Activated T-cell treated with anti-CD3 and anti-CD28 coated beads, Interleukin-2, amount 50 U/mL, for 24 hours (primary cell): ENCODE data around the gene ATXN1.

Experiments
- DNase-seq: peaks from one replicate; pipeline ENCODE4 v3.0.0-alpha.2; 2020
- H3K27ac Mint-ChIP-seq: 2 replicates; pipeline ENCODE4 v1.8.0; 2020; ENCODE audit warnings: mild to moderate bottlenecking, mixed read lengths
- H3K27me3 Mint-ChIP-seq: 2 replicates; pipeline ENCODE4 v1.8.0; 2020; ENCODE audit warnings: mixed read lengths
- H3K36me3 Mint-ChIP-seq: 2 replicates; pipeline ENCODE4 v1.8.0; 2020; ENCODE audit warnings: low read depth, mixed read lengths
- H3K4me1 Mint-ChIP-seq: 2 replicates; pipeline ENCODE4 v1.8.0; 2020; ENCODE audit warnings: low read depth, mixed read lengths
- H3K4me3 Mint-ChIP-seq: 2 replicates; pipeline ENCODE4 v1.8.0; 2020; ENCODE audit warnings: mild to moderate bottlenecking, moderate library complexity, mixed read lengths
- H3K9me3 Mint-ChIP-seq: 2 replicates; pipeline ENCODE4 v1.8.0; 2020; ENCODE audit warnings: mixed read lengths

The ATXN1 gene

GRCh38 chr6:16295060-16295459 lies 466.2 kb downstream of the ATXN1 start:
- no peak overlapping the region for H3K27ac Mint-ChIP-seq
- H3K4me1 Mint-ChIP-seq = no peaks in the 10 kb centered on the region
- no peak overlapping the region for H3K4me3 Mint-ChIP-seq
- H3K27me3 Mint-ChIP-seq = no peaks in the 10 kb centered on the region
- DNase-seq = no peak
- no peaks in the 10 kb centered on the region for H3K9me3 Mint-ChIP-seq
- peaks cover 2% of the 10 kb centered on the region for H3K36me3 Mint-ChIP-seq

GRCh38 chr6:16294371-16294770 lies 466.9 kb downstream of the ATXN1 start:
- no peak for DNase-seq
- H3K27ac Mint-ChIP-seq = no peak overlapping the region
- H3K4me1 Mint-ChIP-seq = no peaks in the 10 kb centered on the region
- no peaks in the 10 kb centered on the region for H3K9me3 Mint-ChIP-seq
- no peaks in the 10 kb centered on the region for H3K27me3 Mint-ChIP-seq
- H3K36me3 Mint-ChIP-seq = no peaks in the 10 kb centered on the region
- no peak overlapping the region for H3K4me3 Mint-ChIP-seq

GRCh38 chr6:16292942-16293341 lies 468.3 kb downstream of the ATXN1 start:
- no peaks in the 10 kb centered on the region for H3K4me1 Mint-ChIP-seq
- no peak overlapping the region for H3K4me3 Mint-ChIP-seq
- H3K9me3 Mint-ChIP-seq = no peaks in the 10 kb centered on the region
- H3K27me3 Mint-ChIP-seq = no peaks in the 10 kb centered on the region
- no peaks in the 10 kb centered on the region for H3K36me3 Mint-ChIP-seq
- no peak for DNase-seq
- H3K27ac Mint-ChIP-seq = no peak overlapping the region

GRCh38 chr6:16292432-16292831 lies 468.8 kb downstream of the ATXN1 start:
- Mint-ChIP-seq H3K4me1 (no peaks in the 10 kb centered on the region), H3K9me3 (no peaks in the 10 kb centered on the region), H3K36me3 (no peaks in the 10 kb centered on the region), H3K27ac (no peak overlapping the region), H3K4me3 (no peak overlapping the region), H3K27me3 (no peaks in the 10 kb centered on the region)
- no peak for DNase-seq

GRCh38 chr6:16291739-16292138 lies 469.5 kb downstream of the ATXN1 start:
- H3K4me3 Mint-ChIP-seq = no peak overlapping the region
- H3K4me1 Mint-ChIP-seq = no peaks in the 10 kb centered on the region
- H3K27me3 Mint-ChIP-seq = no peaks in the 10 kb centered on the region
- DNase-seq = no peak
- H3K27ac Mint-ChIP-seq = no peak overlapping the region
- H3K9me3 Mint-ChIP-seq = no peaks in the 10 kb centered on the region
- H3K36me3 Mint-ChIP-seq = no peaks in the 10 kb centered on the region

GRCh38 chr6:16288163-16288562 lies 473.1 kb downstream of the ATXN1 start:
- DNase-seq = no peak
- H3K4me3 Mint-ChIP-seq = no peak overlapping the region
- peaks cover 6% of the 10 kb centered on the region for H3K27me3 Mint-ChIP-seq
- H3K4me1 Mint-ChIP-seq = no peaks in the 10 kb centered on the region
- H3K9me3 Mint-ChIP-seq = no peaks in the 10 kb centered on the region
- H3K36me3 Mint-ChIP-seq = no peaks in the 10 kb centered on the region
- no peak overlapping the region for H3K27ac Mint-ChIP-seq

GRCh38 chr6:16286151-16286522 lies 475.1 kb downstream of the ATXN1 start:
- DNase-seq = peak; percentile 45
- no peaks in the 10 kb centered on the region for H3K9me3 Mint-ChIP-seq
- H3K4me3 Mint-ChIP-seq = no peak overlapping the region

GRCh38 chr6:16285467-16286150 lies 475.7 kb downstream of the ATXN1 start:
- Mint-ChIP-seq H3K9me3 (no peaks in the 10 kb centered on the region), H3K4me1 (no peaks in the 10 kb centered on the region), H3K27ac (no peak overlapping the region), H3K36me3 (no peaks in the 10 kb centered on the region), H3K27me3 (peaks cover 6% of the 10 kb centered on the region), H3K4me3 (no peak overlapping the region)
- no peak for DNase-seq

More at GRCh38 chr6:16286151-16286522, 475.1 kb downstream of the ATXN1 start:
- Mint-ChIP-seq H3K27me3 (peaks cover 6% of the 10 kb centered on the region), H3K36me3 (no peaks in the 10 kb centered on the region), H3K4me1 (no peaks in the 10 kb centered on the region), H3K27ac (no peak overlapping the region)

GRCh38 chr6:16284472-16284871 lies 476.8 kb downstream of the ATXN1 start:
- H3K27me3 Mint-ChIP-seq = peaks cover 6% of the 10 kb centered on the region
- H3K36me3 Mint-ChIP-seq = no peaks in the 10 kb centered on the region
- no peak overlapping the region for H3K4me3 Mint-ChIP-seq
- no peak overlapping the region for H3K27ac Mint-ChIP-seq
- H3K4me1 Mint-ChIP-seq = no peaks in the 10 kb centered on the region
- H3K9me3 Mint-ChIP-seq = no peaks in the 10 kb centered on the region
- no peak for DNase-seq

GRCh38 chr6:16282370-16282769 lies 478.9 kb downstream of the ATXN1 start:
- Mint-ChIP-seq H3K9me3 (no peaks in the 10 kb centered on the region), H3K27ac (no peak overlapping the region), H3K27me3 (peaks cover 6% of the 10 kb centered on the region), H3K4me1 (peaks cover 1% of the 10 kb centered on the region), H3K4me3 (no peak overlapping the region), H3K36me3 (no peaks in the 10 kb centered on the region)
- DNase-seq = no peak

GRCh38 chr6:16279243-16279642 lies 482.0 kb downstream of the ATXN1 start:
- peaks cover 1% of the 10 kb centered on the region for H3K4me1 Mint-ChIP-seq
- no peaks in the 10 kb centered on the region for H3K27me3 Mint-ChIP-seq
- H3K27ac Mint-ChIP-seq = no peak overlapping the region
- no peak overlapping the region for H3K4me3 Mint-ChIP-seq
- no peaks in the 10 kb centered on the region for H3K36me3 Mint-ChIP-seq
- DNase-seq = no peak
- no peaks in the 10 kb centered on the region for H3K9me3 Mint-ChIP-seq

GRCh38 chr6:16278750-16279149 lies 482.5 kb downstream of the ATXN1 start:
- DNase-seq = no peak
- no peaks in the 10 kb centered on the region for H3K27me3 Mint-ChIP-seq
- H3K4me1 Mint-ChIP-seq = peaks cover 1% of the 10 kb centered on the region
- no peaks in the 10 kb centered on the region for H3K36me3 Mint-ChIP-seq
- no peaks in the 10 kb centered on the region for H3K9me3 Mint-ChIP-seq
- H3K4me3 Mint-ChIP-seq = no peak overlapping the region
- no peak overlapping the region for H3K27ac Mint-ChIP-seq

GRCh38 chr6:16278048-16278724 lies 483.1 kb downstream of the ATXN1 start:
- Mint-ChIP-seq H3K9me3 (no peaks in the 10 kb centered on the region), H3K4me1 (peaks cover 1% of the 10 kb centered on the region), H3K27ac (no peak overlapping the region), H3K27me3 (no peaks in the 10 kb centered on the region), H3K4me3 (no peak overlapping the region), H3K36me3 (no peaks in the 10 kb centered on the region)
- DNase-seq = no peak

- no peak for DNase-seq
- Mint-ChIP-seq H3K4me3 (no peak overlapping the region), H3K9me3 (no peaks in the 10 kb centered on the region), H3K27me3 (no peaks in the 10 kb centered on the region), H3K36me3 (no peaks in the 10 kb centered on the region), H3K27ac (no peak overlapping the region), H3K4me1 (peaks cover 1% of the 10 kb centered on the region)
Observed at GRCh38 chr6:16277101-16277981, 483.9 kb downstream of the ATXN1 start.
